ENCODE data around the gene RELT. TPM values are rescaled to one million over a fixed set of nuclear protein-coding genes. Genes with fewer than 3 reads are reported as not detected.

The RELT gene
- total RNA-seq, 1 donor from 2014 or later = 3.5 TPM

GRCh38 chr11:73393479-73394415 is 17.5 kb downstream of the RELT start:
- Mint-ChIP-seq H3K36me3 (ENCODE audit: low read depth) (no peaks in the 10 kb centered on the region), H3K27ac (ENCODE audit: unreplicated experiment) (no peak overlapping the region), H3K4me3 (ENCODE audit: unreplicated experiment) (no peak overlapping the region), H3K9me3 (ENCODE audit: low read depth) (no peaks in the 10 kb centered on the region), H3K27me3 (ENCODE audit: low read depth) (no peaks in the 10 kb centered on the region), H3K4me1 (ENCODE audit: low read depth) (peaks cover 11% of the 10 kb centered on the region)
- peak; percentile 83 for DNase-seq (ENCODE audit: low spot score)
- peak; percentile 89 for TF ChIP-seq CTCF (IDR thresholded peaks at IDR 0.05)

GRCh38 chr11:73394416-73395296 is 18.5 kb downstream of the RELT start:
- no peak for TF ChIP-seq CTCF (IDR thresholded peaks at IDR 0.05)
- Mint-ChIP-seq H3K27me3 (ENCODE audit: low read depth) (no peaks in the 10 kb centered on the region), H3K27ac (ENCODE audit: unreplicated experiment) (no peak overlapping the region), H3K9me3 (ENCODE audit: low read depth) (no peaks in the 10 kb centered on the region), H3K4me3 (ENCODE audit: unreplicated experiment) (no peak overlapping the region), H3K36me3 (ENCODE audit: low read depth) (no peaks in the 10 kb centered on the region), H3K4me1 (ENCODE audit: low read depth) (peaks cover 10% of the 10 kb centered on the region)
- DNase-seq (ENCODE audit: low spot score) = peak; percentile 93

- Mint-ChIP-seq H3K4me1 (ENCODE audit: low read depth) (peaks cover 6% of the 10 kb centered on the region), H3K27ac (ENCODE audit: unreplicated experiment) (no peak overlapping the region), H3K27me3 (ENCODE audit: low read depth) (no peaks in the 10 kb centered on the region), H3K36me3 (ENCODE audit: low read depth) (no peaks in the 10 kb centered on the region), H3K9me3 (ENCODE audit: low read depth) (no peaks in the 10 kb centered on the region), H3K4me3 (ENCODE audit: unreplicated experiment) (no peak overlapping the region)
- TF ChIP-seq CTCF (IDR thresholded peaks at IDR 0.05) = no peak
- peak; percentile 78 for DNase-seq (ENCODE audit: low spot score)
Observed at GRCh38 chr11:73395297-73396208, 19.4 kb downstream of the RELT start.

- no peak for TF ChIP-seq CTCF (IDR thresholded peaks at IDR 0.05)
- DNase-seq (ENCODE audit: low spot score) = no peak
- peaks cover 6% of the 10 kb centered on the region for H3K4me1 Mint-ChIP-seq (ENCODE audit: low read depth)
- H3K27me3 Mint-ChIP-seq (ENCODE audit: low read depth) = no peaks in the 10 kb centered on the region
- H3K4me3 Mint-ChIP-seq (ENCODE audit: unreplicated experiment) = no peak overlapping the region
- H3K9me3 Mint-ChIP-seq (ENCODE audit: low read depth) = no peaks in the 10 kb centered on the region
- H3K27ac Mint-ChIP-seq (ENCODE audit: unreplicated experiment) = peak overlapping the region; percentile 22
- H3K36me3 Mint-ChIP-seq (ENCODE audit: low read depth) = no peaks in the 10 kb centered on the region
Observed at GRCh38 chr11:73396251-73396930, 20.2 kb downstream of the RELT start.
